Measurements from ENCODE around the gene DDX23.

DDX23 gene

DNA sequence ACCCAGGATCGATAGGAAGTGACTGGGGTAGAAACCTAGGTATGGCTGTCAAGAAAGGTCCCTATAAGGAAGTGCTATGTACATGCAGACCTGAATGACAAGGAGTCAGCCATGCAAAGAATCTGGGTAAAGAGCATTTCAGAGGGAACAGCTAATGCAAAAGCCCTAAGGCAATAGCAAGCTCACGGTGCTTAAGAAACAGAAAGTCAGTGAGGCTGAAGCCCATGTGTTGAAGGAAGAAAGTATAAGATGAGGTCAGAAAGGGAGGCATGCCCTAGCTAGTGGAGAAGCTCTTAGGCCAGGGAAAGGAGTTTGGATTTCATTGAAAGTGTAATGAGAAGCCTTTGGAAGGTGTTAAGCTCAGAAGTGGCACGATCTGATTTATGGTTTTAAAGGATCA, 57.1 kb downstream of the DDX23 start:
- DNase-seq: no peak

GRCh38 chr12:48793696-48794095, 58.3 kb downstream of the DDX23 start:
- DNase-seq: no peak

DNA sequence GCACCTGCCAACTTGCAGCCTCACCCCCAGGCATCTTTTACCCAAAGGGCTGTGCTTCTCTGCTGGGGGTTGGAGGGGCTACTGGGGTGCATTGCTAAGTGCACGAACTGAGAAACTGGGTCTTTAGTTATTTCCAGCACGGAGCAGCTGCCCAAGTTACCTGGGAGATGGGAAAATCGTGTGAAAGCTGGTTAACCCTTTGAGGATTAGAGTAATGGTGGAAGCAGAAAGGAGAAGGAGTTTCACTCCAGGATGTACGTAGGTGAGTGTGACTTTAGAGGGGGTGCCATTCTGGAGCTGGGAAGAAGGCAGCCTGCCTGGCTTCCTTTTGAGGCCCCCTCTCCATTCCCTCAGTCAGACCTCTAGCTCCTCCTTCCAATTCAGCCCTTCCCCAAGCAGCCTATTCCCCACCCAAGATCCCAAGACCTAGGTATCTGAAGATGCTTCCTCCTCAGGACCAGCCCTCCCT, 62.1 kb downstream of the DDX23 start:
- no peak for DNase-seq

GRCh38 chr12:48788854-48789775, 62.8 kb downstream of the DDX23 start, which contains the start of gene ADCY6:
TSS of gene ADCY6 (minus strand) at chr12:48789089. CDS start at chr12:48783434, 5,655 bp downstream.
- peak; percentile 12 for DNase-seq

- no peak for DNase-seq
These were observed 63.5 kb downstream of the DDX23 start for GRCh38 chr12:48788524-48788853.

DNA sequence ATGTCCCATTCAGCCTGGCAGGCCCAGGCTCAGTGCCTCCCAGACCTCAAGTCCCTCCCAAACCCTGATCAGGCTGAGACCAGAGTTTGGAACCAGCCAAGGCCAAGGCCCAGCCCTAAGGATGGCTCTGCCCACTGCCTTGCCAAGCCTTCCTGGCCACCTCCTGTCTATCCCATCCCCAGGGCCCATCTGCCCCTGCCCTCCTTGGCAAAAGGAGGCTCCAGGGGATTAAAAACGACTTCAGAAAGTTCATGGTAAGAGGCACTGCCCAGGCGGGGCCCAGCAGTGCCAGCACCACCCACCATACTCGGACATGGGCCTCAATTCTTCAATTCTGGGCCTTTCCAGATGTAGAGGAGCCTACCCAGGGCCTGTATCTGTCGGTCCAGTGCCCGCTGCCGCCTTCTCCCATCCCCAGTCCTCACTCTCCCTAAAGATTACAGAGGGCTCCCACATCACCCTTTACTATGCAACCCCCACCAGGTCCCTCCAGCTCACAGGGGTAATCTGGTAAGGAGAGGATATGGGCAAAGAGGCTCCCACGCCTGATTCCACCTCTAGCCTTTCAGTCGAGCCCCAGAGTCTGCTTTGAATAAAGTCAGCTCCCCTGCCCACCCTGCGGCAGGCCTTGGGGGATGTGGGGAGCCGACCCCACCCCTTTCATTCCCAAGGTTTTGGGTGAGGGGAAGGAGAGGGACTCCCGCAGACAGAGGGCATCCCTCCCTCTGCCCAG, 64.0 kb downstream of the DDX23 start:
- DNase-seq: no peak

- DNase-seq: no peak
These were observed 65.1 kb downstream of the DDX23 start for GRCh38 chr12:48786591-48787544.

DNA sequence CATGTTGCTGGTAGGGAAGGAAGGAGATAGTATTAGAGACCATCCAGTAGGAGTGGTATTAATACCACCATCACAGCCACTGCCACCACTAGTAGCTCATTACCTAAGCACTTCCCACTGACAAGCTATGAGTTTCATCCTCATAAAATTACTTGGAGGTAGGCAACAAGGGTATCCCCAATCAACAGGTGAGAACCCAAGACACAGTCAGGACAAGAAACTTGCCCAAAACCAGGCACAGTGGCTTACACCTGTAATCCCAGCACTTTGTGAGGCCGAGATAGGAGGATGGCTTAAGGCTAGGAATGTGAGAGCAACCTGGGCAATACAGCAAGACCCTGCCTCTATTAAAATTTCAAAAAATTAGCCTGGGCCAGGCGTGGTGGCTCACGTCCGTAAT, 68.5 kb downstream of the DDX23 start:
- no peak for DNase-seq

GRCh38 chr12:48782457-48783395, 69.2 kb downstream of the DDX23 start:
- DNase-seq: no peak

DNA sequence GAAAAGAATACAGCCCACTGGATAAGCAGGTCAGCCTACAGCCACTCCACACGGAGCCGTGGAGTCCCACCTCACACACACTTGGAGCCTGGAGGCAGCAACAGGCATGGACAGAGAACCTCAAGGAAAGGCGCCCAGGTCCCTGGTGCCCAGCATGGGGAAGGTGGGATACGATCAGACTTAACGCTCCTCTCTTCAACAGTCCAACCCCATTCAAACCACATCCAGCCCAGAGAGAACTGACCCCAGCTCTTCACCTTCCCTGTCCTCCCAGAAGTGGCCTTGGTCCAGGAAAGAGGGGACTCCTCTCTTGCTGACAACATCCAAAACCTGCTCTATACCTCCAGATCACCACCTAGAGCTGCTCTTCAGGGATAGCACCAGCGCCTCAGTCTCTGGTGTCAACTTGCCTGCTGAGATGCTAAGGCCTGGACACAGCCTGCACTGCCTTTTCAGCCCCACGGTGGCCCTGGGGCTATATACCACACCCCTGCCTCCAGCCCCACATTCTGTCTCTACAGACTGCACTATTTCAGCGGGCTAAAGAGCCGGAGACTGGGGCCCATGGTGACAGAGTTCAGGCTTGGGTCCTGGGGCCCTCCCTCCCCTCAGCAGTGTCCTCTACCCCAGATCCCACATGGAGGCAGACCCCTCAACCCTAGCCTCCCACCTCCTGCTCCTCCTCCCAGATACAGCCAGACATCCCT, 70.1 kb downstream of the DDX23 start:
- DNase-seq: no peak

DNA sequence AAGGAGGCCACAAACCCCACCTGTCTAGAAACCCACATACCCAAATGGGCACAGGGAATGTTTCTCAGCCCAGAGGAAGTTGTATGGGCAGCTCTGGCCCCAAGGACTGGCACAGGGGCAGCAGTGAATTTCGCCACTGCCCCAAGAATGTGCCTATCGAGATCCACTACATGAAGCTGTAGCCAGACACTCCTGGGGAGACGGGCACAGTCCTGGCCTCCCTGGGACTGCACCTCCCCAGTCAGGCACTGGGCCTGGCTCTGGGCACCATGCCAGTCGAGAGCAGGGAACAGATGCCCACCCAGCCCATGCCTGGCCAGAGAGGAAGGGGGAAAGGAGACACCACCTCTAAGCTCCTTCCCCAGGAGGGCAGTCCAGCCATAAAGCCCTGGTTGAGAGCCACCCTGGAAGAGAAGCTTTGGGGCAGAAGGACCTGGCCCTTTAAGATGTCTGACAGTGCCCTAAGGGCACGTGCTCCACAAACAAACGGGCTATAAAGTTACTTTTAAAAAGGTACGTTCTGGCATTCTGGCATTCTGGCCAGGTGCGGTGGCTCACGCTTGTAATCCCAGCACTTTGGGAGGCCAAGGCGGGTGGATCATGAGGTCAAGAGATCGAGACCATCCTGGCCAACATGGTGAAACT, 71.5 kb downstream of the DDX23 start:
- DNase-seq: no peak

DNA sequence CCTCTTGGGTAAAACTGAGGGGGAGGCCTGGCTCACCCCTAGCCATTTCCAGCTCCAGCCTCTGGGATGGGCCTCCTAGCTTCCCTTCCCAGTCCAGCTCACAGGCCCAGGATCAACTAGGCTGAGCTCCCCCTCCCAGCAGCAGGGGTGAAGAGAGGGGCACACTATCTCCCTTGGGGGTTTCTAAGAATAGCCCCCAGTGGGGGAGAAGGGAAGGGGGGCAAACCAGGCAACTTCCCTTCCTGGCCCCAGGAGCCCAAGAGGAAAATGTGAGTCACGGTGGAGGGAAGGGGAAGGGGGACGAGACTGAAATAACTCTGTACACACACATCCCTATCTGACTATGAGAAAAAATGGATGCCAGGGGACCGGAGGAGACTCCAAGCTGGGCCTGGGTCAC, 72.1 kb downstream of the DDX23 start:
- no peak for DNase-seq
